ENCODE results near the gene UXT.

GRCh38 chrX:47623540-47624027 is 35.4 kb downstream of the UXT start:
- TF ChIP-seq, protein P1, sequence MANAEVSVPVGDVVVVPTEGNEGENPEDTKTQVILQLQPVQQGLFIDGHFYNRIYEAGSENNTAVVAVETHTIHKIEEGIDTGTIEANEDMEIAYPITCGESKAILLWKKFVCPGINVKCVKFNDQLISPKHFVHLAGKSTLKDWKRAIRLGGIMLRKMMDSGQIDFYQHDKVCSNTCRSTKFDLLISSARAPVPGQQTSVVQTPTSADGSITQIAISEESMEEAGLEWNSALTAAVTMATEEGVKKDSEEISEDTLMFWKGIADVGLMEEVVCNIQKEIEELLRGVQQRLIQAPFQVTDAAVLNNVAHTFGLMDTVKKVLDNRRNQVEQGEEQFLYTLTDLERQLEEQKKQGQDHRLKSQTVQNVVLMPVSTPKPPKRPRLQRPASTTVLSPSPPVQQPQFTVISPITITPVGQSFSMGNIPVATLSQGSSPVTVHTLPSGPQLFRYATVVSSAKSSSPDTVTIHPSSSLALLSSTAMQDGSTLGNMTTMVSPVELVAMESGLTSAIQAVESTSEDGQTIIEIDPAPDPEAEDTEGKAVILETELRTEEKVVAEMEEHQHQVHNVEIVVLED (CRISPR knock-in tag; IDR thresholded peaks at IDR 0.05; ENCODE audit: borderline replicate concordance), result no peak
- TF ChIP-seq ASH2L (IDR thresholded peaks at IDR 0.05; ENCODE audit: insufficient read length, low read depth, low read length) (no peak), ZNF441 (CRISPR knock-in tag; IDR thresholded peaks at IDR 0.05; ENCODE audit: borderline replicate concordance) (no peak), POLR2A (IDR thresholded peaks at IDR 0.05; ENCODE audit: insufficient read depth in 1 of 2, low read depth in 2 of 2, low read length in 2 of 2) (no peak), CTCF (CRISPR knock-in tag; IDR thresholded peaks at IDR 0.05) (no peak), GLI4 (CRISPR knock-in tag; IDR thresholded peaks at IDR 0.05; ENCODE audit: borderline replicate concordance) (no peak), CHD4 (IDR thresholded peaks at IDR 0.05; ENCODE audit: borderline replicate concordance, low read length) (no peak), ZNF616 (CRISPR knock-in tag; IDR thresholded peaks at IDR 0.05; ENCODE audit: low read depth) (no peak)
- TF ChIP-seq, protein P2, sequence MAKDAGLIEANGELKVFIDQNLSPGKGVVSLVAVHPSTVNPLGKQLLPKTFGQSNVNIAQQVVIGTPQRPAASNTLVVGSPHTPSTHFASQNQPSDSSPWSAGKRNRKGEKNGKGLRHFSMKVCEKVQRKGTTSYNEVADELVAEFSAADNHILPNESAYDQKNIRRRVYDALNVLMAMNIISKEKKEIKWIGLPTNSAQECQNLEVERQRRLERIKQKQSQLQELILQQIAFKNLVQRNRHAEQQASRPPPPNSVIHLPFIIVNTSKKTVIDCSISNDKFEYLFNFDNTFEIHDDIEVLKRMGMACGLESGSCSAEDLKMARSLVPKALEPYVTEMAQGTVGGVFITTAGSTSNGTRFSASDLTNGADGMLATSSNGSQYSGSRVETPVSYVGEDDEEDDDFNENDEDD (CRISPR knock-in tag; IDR thresholded peaks at IDR 0.05; ENCODE audit: borderline replicate concordance), result no peak
